Tibial nerve (tissue), 4 donors: Measurements from ENCODE around the gene CALML5. TPM values are rescaled to one million over a fixed set of nuclear protein-coding genes. Genes with fewer than 3 reads are reported as not detected.
A peak's percentile ranks its signal among the peaks of the same experiment; 100 is the strongest.

Experiments used
- DNase-seq, 2 donors: peaks; one replicate each; pipeline ENCODE4 v3.0.0-alpha.2; 2019; ENCODE audit warnings: low spot score in 2 of 2
- H3K27ac ChIP-seq, 4 donors: fragments of 200-600 bp; sonication (generic) in 3 of 4; one replicate each; pipeline ENCODE4 v1.5.1; 2017 to 2019; ENCODE audit warnings: mild to moderate bottlenecking in 1 of 4
- H3K27me3 ChIP-seq, 2 donors: fragments of 200-600 bp; sonication (generic) in 1 of 2; one replicate each; pipeline versions ENCODE4 v1.5.1 to v1.6.0; 2017 to 2019
- H3K36me3 ChIP-seq, 3 donors: fragments of 200-600 bp; sonication (generic); one replicate each; pipeline ENCODE4 v1.5.1; 2018 to 2019
- H3K4me1 ChIP-seq, 4 donors: fragments of 200-600 bp; sonication (generic) in 3 of 4; one replicate each; pipeline ENCODE4 v1.5.1; 2017 to 2019
- H3K4me3 ChIP-seq, 4 donors: fragments of 200-600 bp; sonication (generic) in 3 of 4; one replicate each; pipeline ENCODE4 v1.5.1; 2017 to 2019; ENCODE audit warnings: mild to moderate bottlenecking in 1 of 4, moderate library complexity in 1 of 4
- H3K9me3 ChIP-seq, 4 donors: fragments of 200-600 bp; sonication (generic) in 3 of 4; one replicate each; pipeline ENCODE4 v1.5.1; 2017 to 2019
- CTCF ChIP-seq, 5 experiments: fragments of 200-600 bp in 3 of 5; fragments of 450-650 bp in 2 of 5; sonication (generic) in 3 of 5; IDR thresholded peaks; one replicate each; pipeline ENCODE4 v1.5.1; 2016 to 2019; ENCODE audit warnings: antibody characterized with exemption in 5 of 5, mild to moderate bottlenecking in 3 of 5, moderate library complexity in 2 of 5
- EP300 ChIP-seq, 2 donors: sonication (generic); formaldehyde crosslinking; IDR thresholded peaks; one replicate each; pipeline ENCODE4 v1.6.1; 2017; ENCODE audit warnings: antibody characterized with exemption in 2 of 2, mild to moderate bottlenecking in 1 of 2
- POLR2A ChIP-seq, 2 donors: fragments of 450-650 bp; IDR thresholded peaks; one replicate each; pipeline ENCODE4 v1.6.1; 2017; ENCODE audit warnings: antibody characterized with exemption in 2 of 2, mild to moderate bottlenecking in 2 of 2, moderate library complexity in 2 of 2
- WGBS, 2 donors: methylation state at CpG; one replicate each; pipeline ENCODE4 v1.1.5; 2018; 5-methylcytosine and 5-hydroxymethylcytosine counted together
- total RNA-seq, 4 donors: library from RNA; depleted of rRNA; stranded (reverse); fragments of >200 nt; gene quantifications; one replicate each; pipeline ENCODE4 v1.1.0, GENCODE V29; 2016

The CALML5 gene, protein sequence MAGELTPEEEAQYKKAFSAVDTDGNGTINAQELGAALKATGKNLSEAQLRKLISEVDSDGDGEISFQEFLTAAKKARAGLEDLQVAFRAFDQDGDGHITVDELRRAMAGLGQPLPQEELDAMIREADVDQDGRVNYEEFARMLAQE
- total RNA-seq, result not detected

DNA sequence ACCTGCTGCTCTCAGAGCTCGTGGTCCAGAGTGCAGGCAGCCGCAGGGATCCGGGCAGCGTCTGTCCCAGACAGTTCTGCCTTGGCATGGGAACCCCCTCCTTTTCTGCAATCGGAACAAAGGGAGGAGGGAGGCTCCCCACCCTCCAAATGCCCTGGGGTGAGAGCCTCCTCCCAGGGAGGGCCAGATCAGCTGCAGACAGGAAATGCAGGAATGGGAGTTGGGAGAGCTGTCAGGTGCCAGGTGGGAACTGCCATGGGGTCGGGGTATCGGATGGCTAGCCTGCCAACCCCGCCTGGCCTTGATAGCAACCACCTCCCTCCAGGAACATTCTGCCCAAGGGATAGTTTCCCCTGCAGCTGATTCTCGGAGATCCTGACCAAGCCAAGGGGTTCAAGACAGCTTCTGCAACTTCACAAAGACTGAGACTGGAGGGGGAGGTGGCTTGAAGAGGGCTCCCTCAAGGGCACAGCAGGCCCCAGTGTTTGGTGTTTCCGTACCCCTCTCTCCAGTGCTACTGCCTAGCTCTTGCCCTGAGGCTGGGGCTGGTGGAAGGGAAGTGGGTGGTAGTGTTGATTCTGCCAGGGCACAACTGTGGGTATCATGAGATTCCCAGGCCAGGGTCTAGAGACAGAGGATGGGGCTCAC, at the start of gene CALML5:
TSS of gene CALML5 (minus strand) at position 78 of the 648 bp plus-strand sequence. CDS start 132 bp downstream, outside the sequence.
- no peak for TF ChIP-seq EP300 (IDR thresholded peaks at IDR 0.05)
- no peak for TF ChIP-seq CTCF (IDR thresholded peaks at IDR 0.05)
- no peak for TF ChIP-seq POLR2A (IDR thresholded peaks at IDR 0.05)
- no peaks in the 10 kb centered on the region for H3K36me3 ChIP-seq
- H3K27ac ChIP-seq, result no peak within 1 kb of the TSS
- no peaks in the 10 kb centered on the region for H3K4me1 ChIP-seq
- no peak for DNase-seq
- H3K27me3 ChIP-seq, result no peaks in the 10 kb centered on the region
- WGBS, 2 donors, result 90 to 91% methylated on average over 10 of the region's 10 CpGs
- H3K4me3 ChIP-seq, result no peak within 1 kb of the TSS
- H3K9me3 ChIP-seq, result peaks cover 0 to 4% (median 0%) of the 10 kb centered on the region in 4 donors

DNA sequence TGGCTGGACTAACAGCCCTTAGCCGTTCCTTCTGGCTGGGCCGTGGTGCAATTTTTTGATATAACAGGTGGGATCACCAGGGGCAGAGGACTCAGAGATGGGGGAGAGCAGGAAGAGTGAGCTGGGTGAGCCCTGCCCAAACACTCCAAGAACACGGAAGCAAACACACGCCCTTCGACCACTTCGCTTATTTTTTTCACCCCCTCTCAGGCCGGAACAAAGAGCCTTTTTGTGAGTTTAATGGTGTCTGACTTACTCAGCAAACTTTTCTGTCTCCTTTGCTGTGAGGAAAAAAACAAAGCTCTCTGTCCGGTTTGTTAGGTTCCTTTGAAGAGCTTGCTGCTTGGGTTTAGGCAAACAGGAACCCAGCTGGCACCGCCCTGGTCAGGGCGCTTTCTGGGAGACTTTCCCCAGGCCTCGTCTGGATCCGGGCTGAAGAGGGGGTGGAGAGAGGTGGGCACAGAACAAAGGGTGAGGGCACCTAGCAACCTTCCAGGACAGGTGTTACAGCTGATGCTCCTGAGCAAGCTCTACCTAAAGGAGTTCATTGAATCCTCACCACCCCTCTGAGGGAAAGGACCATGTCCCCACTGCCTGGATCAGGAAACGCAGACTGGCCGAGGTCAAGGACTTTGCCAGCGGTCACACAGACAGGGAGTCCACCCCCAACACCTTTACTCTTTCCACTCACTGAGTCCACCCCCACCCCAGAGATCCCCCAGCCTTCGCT, 48.7 kb upstream of the CALML5 start:
- peak overlapping the region; percentile 43 to 82 (median 78) for H3K27ac ChIP-seq
- no peak for TF ChIP-seq CTCF (IDR thresholded peaks at IDR 0.05)
- TF ChIP-seq EP300 (IDR thresholded peaks at IDR 0.05), result peak in 1 of 2 donors; percentile 18
- no peak for TF ChIP-seq POLR2A (IDR thresholded peaks at IDR 0.05)
- H3K4me1 ChIP-seq, result peaks cover 0 to 56% (median 32%) of the 10 kb centered on the region in 4 donors
- peaks cover 0 to 10% (median under 1%) of the 10 kb centered on the region in 4 donors for H3K9me3 ChIP-seq
- no peak for DNase-seq
- 29 to 38% methylated on average over 16 of the region's 16 CpGs for WGBS, 2 donors
- no peaks in the 10 kb centered on the region for H3K27me3 ChIP-seq
- peak overlapping the region in 3 of 4 donors; percentile 3 to 35 (median 10) for H3K4me3 ChIP-seq
- H3K36me3 ChIP-seq, result no peaks in the 10 kb centered on the region

- H3K4me3 ChIP-seq, result peak overlapping the region in 3 of 4 donors; percentile 3 to 35 (median 10)
- peaks cover 0 to 51% (median 32%) of the 10 kb centered on the region in 4 donors for H3K4me1 ChIP-seq
- DNase-seq, result no peak
Measured at GRCh38 chr10:5547681-5547930, 48.2 kb upstream of the CALML5 start.

DNA sequence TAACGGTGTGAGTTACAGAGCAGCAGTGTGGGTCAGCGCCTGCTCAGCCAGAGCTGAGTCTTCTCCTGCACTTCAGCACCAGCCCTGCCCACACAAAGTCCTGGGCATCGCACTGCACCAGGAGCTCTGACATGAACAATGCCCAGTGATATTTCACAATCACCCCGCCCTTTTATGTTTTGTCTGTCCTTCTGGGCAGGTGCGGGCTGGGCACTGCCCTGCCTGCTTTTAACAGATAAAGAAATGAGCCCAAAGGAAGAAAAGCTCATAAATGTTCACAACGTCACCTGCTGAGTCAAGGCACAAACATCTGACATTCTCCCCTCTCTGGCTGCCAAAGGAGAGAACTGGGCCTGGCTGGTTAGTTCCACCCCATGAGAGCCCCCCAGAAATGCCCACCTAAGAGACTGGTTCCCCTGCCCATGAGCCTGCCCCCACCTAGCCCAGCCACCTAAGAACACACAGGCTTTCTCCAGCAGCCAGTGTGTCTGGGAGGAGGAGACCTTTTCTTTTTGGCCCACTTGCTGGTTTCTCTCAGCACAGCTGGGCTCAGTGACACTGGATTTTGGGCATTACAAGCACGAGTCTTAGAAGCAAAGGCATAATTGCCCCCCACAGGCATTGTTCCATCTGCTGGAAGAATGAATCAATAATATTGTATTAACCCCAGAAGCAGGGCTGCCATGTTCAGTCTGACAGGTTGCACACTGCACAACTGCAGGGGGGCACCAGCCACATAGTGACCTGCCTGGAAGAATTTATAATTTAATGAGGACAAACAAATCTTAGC, 47.7 kb upstream of the CALML5 start:
- Histone ChIP-seq H3K9me3 (peaks cover 0 to 19% (median 2%) of the 10 kb centered on the region in 4 donors), H3K27me3 (no peaks in the 10 kb centered on the region), H3K36me3 (no peaks in the 10 kb centered on the region), H3K4me1 (peaks cover 0 to 47% (median 32%) of the 10 kb centered on the region in 4 donors), H3K4me3 (peak overlapping the region in 1 of 4 donors; percentile 35), H3K27ac (peak overlapping the region; percentile 61 to 82 (median 78))
- DNase-seq, result peak in 1 of 2 donors; percentile 10
- TF ChIP-seq EP300 (IDR thresholded peaks at IDR 0.05), result no peak
- no peak for TF ChIP-seq CTCF (IDR thresholded peaks at IDR 0.05)
- no peak for TF ChIP-seq POLR2A (IDR thresholded peaks at IDR 0.05)
- WGBS, 2 donors, result 78 to 82% methylated on average over 7 of the region's 7 CpGs

More at GRCh38 chr10:5547681-5547930, 48.2 kb upstream of the CALML5 start:
- peak overlapping the region; percentile 43 to 82 (median 78) for H3K27ac ChIP-seq
- 10 to 22% methylated on average over 4 of the region's 4 CpGs for WGBS, 2 donors
- H3K36me3 ChIP-seq, result no peaks in the 10 kb centered on the region
- TF ChIP-seq EP300 (IDR thresholded peaks at IDR 0.05), result no peak
- no peak for TF ChIP-seq POLR2A (IDR thresholded peaks at IDR 0.05)
- TF ChIP-seq CTCF (IDR thresholded peaks at IDR 0.05), result no peak
- peaks cover 0 to 14% (median 2%) of the 10 kb centered on the region in 4 donors for H3K9me3 ChIP-seq
- H3K27me3 ChIP-seq, result no peaks in the 10 kb centered on the region
